ENCODE results near the gene PLXNC1.

The PLXNC1 gene

GRCh38 chr12:94318181-94318580, 169.8 kb downstream of the PLXNC1 start:
- peak; percentile 9 for DNase-seq (ENCODE audit: extremely low read depth, insufficient read length)
- TF ChIP-seq CTCF (IDR thresholded peaks at IDR 0.05; ENCODE audit: insufficient read depth, low read length, poor library complexity, severe bottlenecking), result no peak
- H3K36me3 ChIP-seq (ENCODE audit: control insufficient read depth, insufficient read depth, low read length), result peaks cover 9% of the 10 kb centered on the region
- H3K27me3 ChIP-seq (replicated peaks; ENCODE audit: control insufficient read depth, insufficient read depth, low read length), result no peaks in the 10 kb centered on the region
- H3K4me3 ChIP-seq (replicated peaks; ENCODE audit: low read depth, low read length), result no peak overlapping the region

GRCh38 chr12:94320109-94320508, 171.7 kb downstream of the PLXNC1 start:
- TF ChIP-seq CTCF (IDR thresholded peaks at IDR 0.05; ENCODE audit: insufficient read depth, low read length, poor library complexity, severe bottlenecking), result no peak
- no peaks in the 10 kb centered on the region for H3K27me3 ChIP-seq (replicated peaks; ENCODE audit: control insufficient read depth, insufficient read depth, low read length)
- H3K4me3 ChIP-seq (replicated peaks; ENCODE audit: low read depth, low read length), result no peak overlapping the region
- peaks cover 13% of the 10 kb centered on the region for H3K36me3 ChIP-seq (ENCODE audit: control insufficient read depth, insufficient read depth, low read length)
- DNase-seq (ENCODE audit: extremely low read depth, insufficient read length), result no peak

- no peak for DNase-seq (ENCODE audit: extremely low read depth, insufficient read length)
- Histone ChIP-seq H3K36me3 (ENCODE audit: control insufficient read depth, insufficient read depth, low read length) (peaks cover 13% of the 10 kb centered on the region), H3K4me3 (replicated peaks; ENCODE audit: low read depth, low read length) (no peak overlapping the region), H3K27me3 (replicated peaks; ENCODE audit: control insufficient read depth, insufficient read depth, low read length) (no peaks in the 10 kb centered on the region)
- no peak for TF ChIP-seq CTCF (IDR thresholded peaks at IDR 0.05; ENCODE audit: insufficient read depth, low read length, poor library complexity, severe bottlenecking)
Measured at GRCh38 chr12:94322346-94322745, 174.0 kb downstream of the PLXNC1 start.

- no peak for TF ChIP-seq CTCF (IDR thresholded peaks at IDR 0.05; ENCODE audit: insufficient read depth, low read length, poor library complexity, severe bottlenecking)
- Histone ChIP-seq H3K36me3 (ENCODE audit: control insufficient read depth, insufficient read depth, low read length) (peaks cover 13% of the 10 kb centered on the region), H3K4me3 (replicated peaks; ENCODE audit: low read depth, low read length) (no peak overlapping the region), H3K27me3 (replicated peaks; ENCODE audit: control insufficient read depth, insufficient read depth, low read length) (no peaks in the 10 kb centered on the region)
- DNase-seq (ENCODE audit: extremely low read depth, insufficient read length), result no peak
Measured at GRCh38 chr12:94326234-94326633, 177.9 kb downstream of the PLXNC1 start.

GRCh38 chr12:94326727-94327126, 178.3 kb downstream of the PLXNC1 start:
- no peak for TF ChIP-seq CTCF (IDR thresholded peaks at IDR 0.05; ENCODE audit: insufficient read depth, low read length, poor library complexity, severe bottlenecking)
- H3K36me3 ChIP-seq (ENCODE audit: control insufficient read depth, insufficient read depth, low read length), result peaks cover 10% of the 10 kb centered on the region
- H3K27me3 ChIP-seq (replicated peaks; ENCODE audit: control insufficient read depth, insufficient read depth, low read length), result no peaks in the 10 kb centered on the region
- DNase-seq (ENCODE audit: extremely low read depth, insufficient read length), result no peak
- H3K4me3 ChIP-seq (replicated peaks; ENCODE audit: low read depth, low read length), result no peak overlapping the region

- Histone ChIP-seq H3K36me3 (ENCODE audit: control insufficient read depth, insufficient read depth, low read length) (peaks cover 7% of the 10 kb centered on the region), H3K27me3 (replicated peaks; ENCODE audit: control insufficient read depth, insufficient read depth, low read length) (no peaks in the 10 kb centered on the region), H3K4me3 (replicated peaks; ENCODE audit: low read depth, low read length) (no peak overlapping the region)
- no peak for DNase-seq (ENCODE audit: extremely low read depth, insufficient read length)
- TF ChIP-seq CTCF (IDR thresholded peaks at IDR 0.05; ENCODE audit: insufficient read depth, low read length, poor library complexity, severe bottlenecking), result no peak
Measured at GRCh38 chr12:94327809-94328208, 179.4 kb downstream of the PLXNC1 start.

All from GM06990 (cell line).